Gastrocnemius medialis (tissue), 4 donors: Measurements from ENCODE around the gene ENDOG.

Experiments
- CTCF ChIP-seq, 5 experiments: fragments of 450-650 bp in 3 of 5; fragments of 200-600 bp in 2 of 5; sonication (generic) in 2 of 5; IDR thresholded peaks in 4 of 5; conservative IDR thresholded peaks in 1 of 5; 1 replicate in 4 of 5; 2 replicates in 1 of 5; pipeline ENCODE4 v1.5.1; 2016 to 2019; ENCODE audit warnings: antibody characterized with exemption in 5 of 5, mild to moderate bottlenecking in 3 of 5, moderate library complexity in 3 of 5
- POLR2A ChIP-seq, 2 donors: fragments of 450-650 bp; IDR thresholded peaks; one replicate each; pipeline ENCODE4 v1.6.1; 2017; ENCODE audit warnings: antibody characterized with exemption in 2 of 2, mild to moderate bottlenecking in 2 of 2, moderate library complexity in 2 of 2

- TF ChIP-seq POLR2A (IDR thresholded peaks at IDR 0.05) (no peak), CTCF (IDR thresholded peaks at IDR 0.05 in 4 of 5, conservative IDR thresholded peaks at IDR 0.05 in 1 of 5) (no peak)
Observed at GRCh38 chr9:128768606-128769005, 49.7 kb upstream of the ENDOG start.
